ENCODE data around the gene MYORG.

The MYORG gene

GRCh38 chr9:34376596-34377403 lies at the start of gene MYORG:
TSS of gene MYORG (minus strand) at chr9:34376898. CDS start at chr9:34372943, 3,955 bp downstream.
- Histone ChIP-seq H3K27me3 (ENCODE audit: insufficient read depth, low read length, poor library complexity, severe bottlenecking) (no peaks in the 10 kb centered on the region), H3K4me1 (ENCODE audit: insufficient read depth, low read length, poor library complexity, severe bottlenecking) (peaks cover 25% of the 10 kb centered on the region), H3K9me2 (replicated peaks; ENCODE audit: low read depth, low read length) (no peaks in the 10 kb centered on the region), H3F3A (ENCODE audit: low read depth) (no peaks in the 10 kb centered on the region), H3K79me2 (ENCODE audit: insufficient read depth, low read length) (no peaks in the 10 kb centered on the region), H3K9me3 (ENCODE audit: insufficient read depth, low read depth, low read length) (no peaks in the 10 kb centered on the region), H3K36me3 (ENCODE audit: insufficient read depth, low read length) (no peaks in the 10 kb centered on the region), H4K20me1 (ENCODE audit: insufficient read depth, low read length, poor library complexity, severe bottlenecking) (no peaks in the 10 kb centered on the region), H2AFZ (ENCODE audit: low read length) (peak within 1 kb of the TSS; percentile 93), H3K9ac (ENCODE audit: low read depth, low read length, poor library complexity, severe bottlenecking) (peak within 1 kb of the TSS; percentile 85), H3K4me3 (ENCODE audit: low read length, poor library complexity, severe bottlenecking) (peak within 1 kb of the TSS; percentile 86), H3K4me2 (ENCODE audit: low read depth, low read length, poor library complexity, severe bottlenecking) (peak within 1 kb of the TSS; percentile 81)
- TF ChIP-seq EZH2phosphoT487 (IDR thresholded peaks at IDR 0.05; ENCODE audit: borderline replicate concordance) (no peak), CTCF (conservative IDR thresholded peaks at IDR 0.05; ENCODE audit: low read length) (no peak)

GRCh38 chr9:34419716-34420504 lies 43.2 kb upstream of the MYORG start:
- Histone ChIP-seq H3K9me3 (ENCODE audit: insufficient read depth, low read depth, low read length) (no peaks in the 10 kb centered on the region), H3K9me2 (replicated peaks; ENCODE audit: low read depth, low read length) (no peaks in the 10 kb centered on the region), H2AFZ (ENCODE audit: low read length) (no peak overlapping the region), H3K4me1 (ENCODE audit: insufficient read depth, low read length, poor library complexity, severe bottlenecking) (no peaks in the 10 kb centered on the region), H3K4me3 (ENCODE audit: low read length, poor library complexity, severe bottlenecking) (no peak overlapping the region), H3K36me3 (ENCODE audit: insufficient read depth, low read length) (no peaks in the 10 kb centered on the region), H4K20me1 (ENCODE audit: insufficient read depth, low read length, poor library complexity, severe bottlenecking) (no peaks in the 10 kb centered on the region), H3K4me2 (ENCODE audit: low read depth, low read length, poor library complexity, severe bottlenecking) (no peak overlapping the region), H3F3A (ENCODE audit: low read depth) (no peaks in the 10 kb centered on the region), H3K79me2 (ENCODE audit: insufficient read depth, low read length) (no peaks in the 10 kb centered on the region), H3K9ac (ENCODE audit: low read depth, low read length, poor library complexity, severe bottlenecking) (no peak overlapping the region), H3K27me3 (ENCODE audit: insufficient read depth, low read length, poor library complexity, severe bottlenecking) (no peaks in the 10 kb centered on the region)
- TF ChIP-seq EZH2phosphoT487 (IDR thresholded peaks at IDR 0.05; ENCODE audit: borderline replicate concordance), result no peak

GRCh38 chr9:34417734-34418133 lies 41.0 kb upstream of the MYORG start:
- Histone ChIP-seq H3K9me2 (replicated peaks; ENCODE audit: low read depth, low read length) (no peaks in the 10 kb centered on the region), H4K20me1 (ENCODE audit: insufficient read depth, low read length, poor library complexity, severe bottlenecking) (no peaks in the 10 kb centered on the region), H3F3A (ENCODE audit: low read depth) (no peaks in the 10 kb centered on the region)

More at GRCh38 chr9:34417734-34418133, 41.0 kb upstream of the MYORG start:
- Histone ChIP-seq H3K79me2 (ENCODE audit: insufficient read depth, low read length) (no peaks in the 10 kb centered on the region), H2AFZ (ENCODE audit: low read length) (no peak overlapping the region), H3K27me3 (ENCODE audit: insufficient read depth, low read length, poor library complexity, severe bottlenecking) (no peaks in the 10 kb centered on the region), H3K4me1 (ENCODE audit: insufficient read depth, low read length, poor library complexity, severe bottlenecking) (no peaks in the 10 kb centered on the region), H3K9me3 (ENCODE audit: insufficient read depth, low read depth, low read length) (no peaks in the 10 kb centered on the region), H3K36me3 (ENCODE audit: insufficient read depth, low read length) (no peaks in the 10 kb centered on the region), H3K9ac (ENCODE audit: low read depth, low read length, poor library complexity, severe bottlenecking) (no peak overlapping the region), H3K4me3 (ENCODE audit: low read length, poor library complexity, severe bottlenecking) (no peak overlapping the region), H3K4me2 (ENCODE audit: low read depth, low read length, poor library complexity, severe bottlenecking) (no peak overlapping the region)
- TF ChIP-seq EZH2phosphoT487 (IDR thresholded peaks at IDR 0.05; ENCODE audit: borderline replicate concordance) (no peak), CTCF (conservative IDR thresholded peaks at IDR 0.05; ENCODE audit: low read length) (no peak)

Measured in Loucy (cell line).